Measurements from ENCODE around the gene MPZ.

DNA sequence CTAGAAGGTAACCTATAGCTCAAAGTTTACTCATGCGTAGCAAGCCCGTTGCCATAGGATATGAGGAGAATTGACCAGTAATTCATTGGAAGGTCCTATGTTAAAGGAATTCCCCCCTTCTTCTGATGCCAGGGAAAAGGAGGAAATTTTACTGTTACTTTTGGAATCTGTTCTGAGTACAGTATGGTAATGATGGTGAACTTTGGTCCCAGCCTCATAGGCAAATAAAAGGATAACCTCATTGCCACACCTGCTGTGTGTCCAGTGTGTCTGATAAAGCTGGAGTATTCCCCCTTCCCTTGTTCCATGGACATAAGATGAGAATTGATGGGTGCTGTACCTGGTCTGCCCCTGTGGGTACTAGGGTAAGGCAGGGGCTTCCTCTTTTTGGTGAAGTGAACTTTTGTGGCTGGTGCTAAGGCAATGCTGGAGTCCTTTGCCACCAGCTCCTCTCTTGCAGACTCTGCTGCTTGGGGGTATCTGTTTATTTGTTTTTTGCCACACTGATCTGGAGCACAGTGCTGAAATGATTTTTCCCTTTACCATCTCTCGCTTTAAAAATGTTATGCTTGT lies 22.2 kb downstream of the MPZ start:
- TF ChIP-seq, protein P1, sequence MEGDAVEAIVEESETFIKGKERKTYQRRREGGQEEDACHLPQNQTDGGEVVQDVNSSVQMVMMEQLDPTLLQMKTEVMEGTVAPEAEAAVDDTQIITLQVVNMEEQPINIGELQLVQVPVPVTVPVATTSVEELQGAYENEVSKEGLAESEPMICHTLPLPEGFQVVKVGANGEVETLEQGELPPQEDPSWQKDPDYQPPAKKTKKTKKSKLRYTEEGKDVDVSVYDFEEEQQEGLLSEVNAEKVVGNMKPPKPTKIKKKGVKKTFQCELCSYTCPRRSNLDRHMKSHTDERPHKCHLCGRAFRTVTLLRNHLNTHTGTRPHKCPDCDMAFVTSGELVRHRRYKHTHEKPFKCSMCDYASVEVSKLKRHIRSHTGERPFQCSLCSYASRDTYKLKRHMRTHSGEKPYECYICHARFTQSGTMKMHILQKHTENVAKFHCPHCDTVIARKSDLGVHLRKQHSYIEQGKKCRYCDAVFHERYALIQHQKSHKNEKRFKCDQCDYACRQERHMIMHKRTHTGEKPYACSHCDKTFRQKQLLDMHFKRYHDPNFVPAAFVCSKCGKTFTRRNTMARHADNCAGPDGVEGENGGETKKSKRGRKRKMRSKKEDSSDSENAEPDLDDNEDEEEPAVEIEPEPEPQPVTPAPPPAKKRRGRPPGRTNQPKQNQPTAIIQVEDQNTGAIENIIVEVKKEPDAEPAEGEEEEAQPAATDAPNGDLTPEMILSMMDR (IDR thresholded peaks at IDR 0.05) = no peak
- TF ChIP-seq POLR2AphosphoS5 (IDR thresholded peaks at IDR 0.05) (no peak), POLR2A (IDR thresholded peaks at IDR 0.05) (no peak), EP300 (IDR thresholded peaks at IDR 0.05) (no peak)

All from upper lobe of left lung (tissue), 4 donors.